ENCODE results near the gene PLCL2. TPM values are rescaled to one million over a fixed set of nuclear protein-coding genes. Genes with fewer than 3 reads are reported as not detected.

The PLCL2 gene
- total and polyA plus RNA-seq, 2 experiments from 2014 or later: 1.6 to 9.7 TPM

GRCh38 chr3:16888356-16888755, 3.6 kb downstream of the PLCL2 start:
- TF ChIP-seq REST (IDR thresholded peaks at IDR 0.05; ENCODE audit: unreplicated experiment) (no peak), EZH2 (IDR thresholded peaks at IDR 0.05; ENCODE audit: low read depth, unreplicated experiment) (no peak), POLR2AphosphoS5 (IDR thresholded peaks at IDR 0.05; ENCODE audit: low read depth) (no peak), ZNF331 (CRISPR knock-in tag; IDR thresholded peaks at IDR 0.05; ENCODE audit: low read depth) (no peak), JUNB (IDR thresholded peaks at IDR 0.05; ENCODE audit: unreplicated experiment) (no peak), CTCF (conservative IDR thresholded peaks at IDR 0.05; ENCODE audit: low read depth in 2 of 2) (no peak), STAT1 (IDR thresholded peaks at IDR 0.05; ENCODE audit: unreplicated experiment) (no peak), NANOG (IDR thresholded peaks at IDR 0.05; ENCODE audit: borderline replicate concordance) (no peak), ETS1 (IDR thresholded peaks at IDR 0.05) (no peak), ZNF462 (CRISPR knock-in tag; IDR thresholded peaks at IDR 0.05) (no peak), CREB1 (CRISPR knock-in tag; IDR thresholded peaks at IDR 0.05; ENCODE audit: low read depth) (no peak), EZH2phosphoT487 (IDR thresholded peaks at IDR 0.05; ENCODE audit: unreplicated experiment) (no peak), ZNF114 (CRISPR knock-in tag; IDR thresholded peaks at IDR 0.05) (no peak)
- H3K27ac Mint-ChIP-seq: no peak overlapping the region
- peaks cover 36% of the 10 kb centered on the region for H3K4me1 ChIP-seq (ENCODE audit: insufficient read depth)

More at GRCh38 chr3:16888356-16888755, 3.6 kb downstream of the PLCL2 start:
- no peaks in the 10 kb centered on the region; the same call in 2 of the 3 replicates for H3K9me3 Mint-ChIP-seq
- Histone ChIP-seq H3K9me2 (ENCODE audit: insufficient read depth) (no peaks in the 10 kb centered on the region), H3K4me2 (no peak overlapping the region), H3K27ac (ENCODE audit: low read depth) (no peak overlapping the region), H3F3A (replicated peaks; ENCODE audit: low read depth) (peaks cover 8% of the 10 kb centered on the region; the same call in 1 of the 2 replicates), H3K4me3 (no peak overlapping the region), H2AFZ (no peak overlapping the region), H3K36me3 (ENCODE audit: insufficient read depth) (no peaks in the 10 kb centered on the region), H3K79me2 (replicated peaks; ENCODE audit: insufficient read depth) (peaks cover 40% of the 10 kb centered on the region), H3K27me3 (ENCODE audit: insufficient read depth) (peaks cover 27% of the 10 kb centered on the region), H4K20me1 (replicated peaks; ENCODE audit: insufficient read depth) (no peaks in the 10 kb centered on the region)
- ATAC-seq (no peak), DNase-seq (ENCODE audit: low spot score) (no peak)
- peaks cover 10% of the 10 kb centered on the region for H3K27me3 Mint-ChIP-seq (ENCODE audit: insufficient read depth, low read depth, poor library complexity)
- H3K4me1 Mint-ChIP-seq: peaks cover 47% of the 10 kb centered on the region
- H3K36me3 Mint-ChIP-seq (ENCODE audit: low read depth): no peaks in the 10 kb centered on the region
- no peak overlapping the region for H3K4me3 Mint-ChIP-seq

Measured in GM23338 (cell line).